Measurements from ENCODE around the gene SLC37A3.
"Not testable (repeated sequence)": the region's sequence is repeated elsewhere in the genome, so short reads cannot be mapped to it uniquely, and the experiment has no call there.

Gene SLC37A3

GRCh38 chr7:140345426-140345825, 52.9 kb downstream of the SLC37A3 start:
- no peaks in the 10 kb centered on the region for H3K4me1 ChIP-seq (ENCODE audit: control insufficient read depth, insufficient read depth, low read length)
- no peak overlapping the region for H3K27ac ChIP-seq (ENCODE audit: low read depth, low read length)
- H3K9me3 ChIP-seq (ENCODE audit: control insufficient read depth, insufficient read depth, low read length), result no peaks in the 10 kb centered on the region
- H3K36me3 ChIP-seq (ENCODE audit: control insufficient read depth, insufficient read depth, low read length), result peaks cover 85% of the 10 kb centered on the region
- H3K4me3 ChIP-seq (ENCODE audit: low read depth, low read length), result no peak overlapping the region
- no peak overlapping the region for H3K9ac ChIP-seq (ENCODE audit: low read depth, low read length)
- no peaks in the 10 kb centered on the region for H3K27me3 ChIP-seq (ENCODE audit: control insufficient read depth, insufficient read depth, low read length)

GRCh38 chr7:140342727-140343514, 55.4 kb downstream of the SLC37A3 start:
- Histone ChIP-seq H3K27ac (ENCODE audit: low read depth, low read length) (no peak overlapping the region), H3K27me3 (ENCODE audit: control insufficient read depth, insufficient read depth, low read length) (no peaks in the 10 kb centered on the region), H3K9me3 (ENCODE audit: control insufficient read depth, insufficient read depth, low read length) (no peaks in the 10 kb centered on the region), H3K4me1 (ENCODE audit: control insufficient read depth, insufficient read depth, low read length) (no peaks in the 10 kb centered on the region), H3K4me3 (ENCODE audit: low read depth, low read length) (no peak overlapping the region), H3K36me3 (ENCODE audit: control insufficient read depth, insufficient read depth, low read length) (peaks cover 72% of the 10 kb centered on the region), H3K9ac (ENCODE audit: low read depth, low read length) (no peak overlapping the region)

GRCh38 chr7:140338959-140339358, 59.4 kb downstream of the SLC37A3 start:
- peaks cover 74% of the 10 kb centered on the region for H3K36me3 ChIP-seq (ENCODE audit: control insufficient read depth, insufficient read depth, low read length)
- not testable (repeated sequence) for H3K4me3 ChIP-seq (ENCODE audit: low read depth, low read length)

GRCh38 chr7:140334341-140335057, 63.8 kb downstream of the SLC37A3 start:
- Histone ChIP-seq H3K9ac (ENCODE audit: low read depth, low read length) (no peak overlapping the region), H3K4me1 (ENCODE audit: control insufficient read depth, insufficient read depth, low read length) (no peaks in the 10 kb centered on the region), H3K9me3 (ENCODE audit: control insufficient read depth, insufficient read depth, low read length) (no peaks in the 10 kb centered on the region), H3K4me3 (ENCODE audit: low read depth, low read length) (no peak overlapping the region), H3K27me3 (ENCODE audit: control insufficient read depth, insufficient read depth, low read length) (no peaks in the 10 kb centered on the region), H3K27ac (ENCODE audit: low read depth, low read length) (no peak overlapping the region), H3K36me3 (ENCODE audit: control insufficient read depth, insufficient read depth, low read length) (peaks cover 37% of the 10 kb centered on the region)

More at GRCh38 chr7:140338959-140339358, 59.4 kb downstream of the SLC37A3 start:
- H3K27ac ChIP-seq (ENCODE audit: low read depth, low read length); H3K27me3 ChIP-seq (ENCODE audit: control insufficient read depth, insufficient read depth, low read length); H3K4me1 ChIP-seq (ENCODE audit: control insufficient read depth, insufficient read depth, low read length); H3K9ac ChIP-seq (ENCODE audit: low read depth, low read length); H3K9me3 ChIP-seq (ENCODE audit: control insufficient read depth, insufficient read depth, low read length): not testable (repeated sequence)

GRCh38 chr7:140333686-140334085, 64.6 kb downstream of the SLC37A3 start:
- H3K27ac ChIP-seq (ENCODE audit: low read depth, low read length), result no peak overlapping the region
- H3K9me3 ChIP-seq (ENCODE audit: control insufficient read depth, insufficient read depth, low read length), result no peaks in the 10 kb centered on the region
- H3K4me1 ChIP-seq (ENCODE audit: control insufficient read depth, insufficient read depth, low read length), result no peaks in the 10 kb centered on the region
- H3K36me3 ChIP-seq (ENCODE audit: control insufficient read depth, insufficient read depth, low read length), result peaks cover 34% of the 10 kb centered on the region
- H3K4me3 ChIP-seq (ENCODE audit: low read depth, low read length), result no peak overlapping the region
- no peaks in the 10 kb centered on the region for H3K27me3 ChIP-seq (ENCODE audit: control insufficient read depth, insufficient read depth, low read length)
- H3K9ac ChIP-seq (ENCODE audit: low read depth, low read length), result no peak overlapping the region

GRCh38 chr7:140333223-140333622, 65.1 kb downstream of the SLC37A3 start:
- no peak overlapping the region for H3K9ac ChIP-seq (ENCODE audit: low read depth, low read length)
- H3K9me3 ChIP-seq (ENCODE audit: control insufficient read depth, insufficient read depth, low read length), result no peaks in the 10 kb centered on the region
- peaks cover 34% of the 10 kb centered on the region for H3K36me3 ChIP-seq (ENCODE audit: control insufficient read depth, insufficient read depth, low read length)
- no peak overlapping the region for H3K4me3 ChIP-seq (ENCODE audit: low read depth, low read length)
- no peaks in the 10 kb centered on the region for H3K4me1 ChIP-seq (ENCODE audit: control insufficient read depth, insufficient read depth, low read length)
- no peak overlapping the region for H3K27ac ChIP-seq (ENCODE audit: low read depth, low read length)
- H3K27me3 ChIP-seq (ENCODE audit: control insufficient read depth, insufficient read depth, low read length), result no peaks in the 10 kb centered on the region

- Histone ChIP-seq H3K27ac (ENCODE audit: low read depth, low read length) (no peak overlapping the region), H3K9ac (ENCODE audit: low read depth, low read length) (no peak overlapping the region), H3K36me3 (ENCODE audit: control insufficient read depth, insufficient read depth, low read length) (peaks cover 22% of the 10 kb centered on the region), H3K9me3 (ENCODE audit: control insufficient read depth, insufficient read depth, low read length) (no peaks in the 10 kb centered on the region), H3K4me1 (ENCODE audit: control insufficient read depth, insufficient read depth, low read length) (peaks cover 3% of the 10 kb centered on the region; the same call in 1 of the 2 replicates), H3K4me3 (ENCODE audit: low read depth, low read length) (no peak overlapping the region), H3K27me3 (ENCODE audit: control insufficient read depth, insufficient read depth, low read length) (no peaks in the 10 kb centered on the region)
Measured at GRCh38 chr7:140330595-140330994, 67.7 kb downstream of the SLC37A3 start.

- Histone ChIP-seq H3K9ac (ENCODE audit: low read depth, low read length) (no peak overlapping the region), H3K36me3 (ENCODE audit: control insufficient read depth, insufficient read depth, low read length) (peaks cover 17% of the 10 kb centered on the region), H3K4me3 (ENCODE audit: low read depth, low read length) (no peak overlapping the region), H3K9me3 (ENCODE audit: control insufficient read depth, insufficient read depth, low read length) (no peaks in the 10 kb centered on the region), H3K27ac (ENCODE audit: low read depth, low read length) (no peak overlapping the region), H3K4me1 (ENCODE audit: control insufficient read depth, insufficient read depth, low read length) (peaks cover 3% of the 10 kb centered on the region; the same call in 1 of the 2 replicates), H3K27me3 (ENCODE audit: control insufficient read depth, insufficient read depth, low read length) (no peaks in the 10 kb centered on the region)
Measured at GRCh38 chr7:140330128-140330527, 68.2 kb downstream of the SLC37A3 start.

- H3K4me3 ChIP-seq (ENCODE audit: low read depth, low read length), result no peak overlapping the region
- H3K9ac ChIP-seq (ENCODE audit: low read depth, low read length), result no peak overlapping the region
- H3K4me1 ChIP-seq (ENCODE audit: control insufficient read depth, insufficient read depth, low read length), result peaks cover 23% of the 10 kb centered on the region
- H3K9me3 ChIP-seq (ENCODE audit: control insufficient read depth, insufficient read depth, low read length), result no peaks in the 10 kb centered on the region
- H3K27me3 ChIP-seq (ENCODE audit: control insufficient read depth, insufficient read depth, low read length), result no peaks in the 10 kb centered on the region
- no peak overlapping the region for H3K27ac ChIP-seq (ENCODE audit: low read depth, low read length)
- H3K36me3 ChIP-seq (ENCODE audit: control insufficient read depth, insufficient read depth, low read length), result no peaks in the 10 kb centered on the region
Measured at GRCh38 chr7:140327261-140327661, 71.1 kb downstream of the SLC37A3 start.

- Histone ChIP-seq H3K36me3 (ENCODE audit: control insufficient read depth, insufficient read depth, low read length) (no peaks in the 10 kb centered on the region), H3K9ac (ENCODE audit: low read depth, low read length) (no peak overlapping the region), H3K9me3 (ENCODE audit: control insufficient read depth, insufficient read depth, low read length) (no peaks in the 10 kb centered on the region), H3K27me3 (ENCODE audit: control insufficient read depth, insufficient read depth, low read length) (no peaks in the 10 kb centered on the region), H3K4me1 (ENCODE audit: control insufficient read depth, insufficient read depth, low read length) (peaks cover 23% of the 10 kb centered on the region), H3K27ac (ENCODE audit: low read depth, low read length) (no peak overlapping the region), H3K4me3 (ENCODE audit: low read depth, low read length) (no peak overlapping the region)
Measured at GRCh38 chr7:140326116-140326928, 72.0 kb downstream of the SLC37A3 start.
